Measurements from ENCODE around the gene POTEC. TPM values are rescaled to one million over a fixed set of nuclear protein-coding genes. Genes with fewer than 3 reads are reported as not detected.

Gene POTEC
- 0.88 and 0.91 TPM in 2 replicates for total RNA-seq (2014; rRNA removed; shearing (Covaris generic))

DNA sequence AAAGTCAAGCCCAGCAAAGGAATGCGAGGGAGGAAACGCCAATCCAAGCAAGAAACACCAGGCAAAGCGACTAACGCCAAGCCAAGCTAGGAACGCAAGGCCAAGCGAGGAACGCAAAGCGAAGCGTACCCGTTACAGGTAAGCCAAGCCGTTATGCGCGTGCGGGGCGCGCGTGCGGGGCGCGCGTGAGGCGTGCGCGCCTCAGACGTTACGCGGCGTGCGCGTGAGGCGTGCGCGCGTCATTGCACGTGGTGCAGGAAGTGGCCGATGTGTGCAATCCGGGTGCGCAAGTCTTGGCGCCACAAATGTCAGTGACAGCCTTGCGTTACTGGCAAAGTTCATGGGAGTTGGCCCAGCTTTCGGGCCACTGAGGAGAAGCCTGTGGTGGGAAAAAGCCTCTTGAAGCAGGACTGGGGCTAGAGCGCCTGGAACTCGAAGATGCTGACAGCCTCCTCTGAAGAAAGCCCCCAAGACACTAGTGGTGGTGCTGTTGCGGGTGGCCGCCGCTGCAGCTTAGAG, at the start of gene POTEC:
Gene POTEC (minus strand): TSS at position 155 of the 519 bp plus-strand sequence. CDS start 454 bp downstream, outside the sequence.

Small RNA genes lying within 50 kb of the gene (small RNA-seq; reads per million reads assigned to genes)
- gene RNU6-1021P, result not detected

Other genes with a start within 250 kb of the POTEC start
- 0.23 and 1.4 TPM in 2 replicates for gene ANKRD30B, start 204.6 kb upstream of the POTEC start, total RNA-seq (2014; rRNA removed; shearing (Covaris generic))